Activated gamma-delta T cell treated with anti-CD3 and anti-CD28 coated beads, Interleukin-2, amount 50 U/mL, for 16 hours (primary cell): ENCODE data around the gene CEP104.

Experiments used
- DNase-seq: peaks from one replicate; pipeline ENCODE4 v3.0.0-alpha.2; 2020; ENCODE audit warnings: low read depth

Gene CEP104

GRCh38 chr1:3796215-3797061 lies 60.6 kb downstream of the CEP104 start, which contains the start of gene LRRC47:
TSS of gene LRRC47 (minus strand) at chr1:3796498. CDS start at chr1:3796476, 22 bp downstream.
- DNase-seq, result peak; percentile 92

- no peak for DNase-seq
Measured at GRCh38 chr1:3795453-3796214, 61.4 kb downstream of the CEP104 start.

GRCh38 chr1:3790952-3791351 lies 66.1 kb downstream of the CEP104 start:
- no peak for DNase-seq

- no peak for DNase-seq
Measured at GRCh38 chr1:3790500-3790923, 66.5 kb downstream of the CEP104 start.

- no peak for DNase-seq
Measured at GRCh38 chr1:3789421-3790300, 67.3 kb downstream of the CEP104 start.

GRCh38 chr1:3788756-3789420 lies 68.1 kb downstream of the CEP104 start:
- no peak for DNase-seq

- DNase-seq, result no peak
Measured at GRCh38 chr1:3787745-3788605, 69.0 kb downstream of the CEP104 start.

GRCh38 chr1:3787349-3787715 lies 69.7 kb downstream of the CEP104 start:
- DNase-seq, result no peak

GRCh38 chr1:3786468-3787348 lies 70.3 kb downstream of the CEP104 start:
- no peak for DNase-seq

- no peak for DNase-seq
Measured at GRCh38 chr1:3785456-3786157, 71.4 kb downstream of the CEP104 start.

GRCh38 chr1:3785045-3785444 lies 72.0 kb downstream of the CEP104 start:
- no peak for DNase-seq

GRCh38 chr1:3783651-3784474 lies 73.1 kb downstream of the CEP104 start:
- no peak for DNase-seq

GRCh38 chr1:3780901-3781300 lies 76.1 kb downstream of the CEP104 start:
- no peak for DNase-seq

GRCh38 chr1:3779912-3780416 lies 77.0 kb downstream of the CEP104 start:
- DNase-seq, result no peak

- DNase-seq, result no peak
Measured at GRCh38 chr1:3779265-3779911, 77.6 kb downstream of the CEP104 start.

GRCh38 chr1:3778590-3779264 lies 78.3 kb downstream of the CEP104 start:
- no peak for DNase-seq
